Measurements from ENCODE around the gene OR2B2.

DNA sequence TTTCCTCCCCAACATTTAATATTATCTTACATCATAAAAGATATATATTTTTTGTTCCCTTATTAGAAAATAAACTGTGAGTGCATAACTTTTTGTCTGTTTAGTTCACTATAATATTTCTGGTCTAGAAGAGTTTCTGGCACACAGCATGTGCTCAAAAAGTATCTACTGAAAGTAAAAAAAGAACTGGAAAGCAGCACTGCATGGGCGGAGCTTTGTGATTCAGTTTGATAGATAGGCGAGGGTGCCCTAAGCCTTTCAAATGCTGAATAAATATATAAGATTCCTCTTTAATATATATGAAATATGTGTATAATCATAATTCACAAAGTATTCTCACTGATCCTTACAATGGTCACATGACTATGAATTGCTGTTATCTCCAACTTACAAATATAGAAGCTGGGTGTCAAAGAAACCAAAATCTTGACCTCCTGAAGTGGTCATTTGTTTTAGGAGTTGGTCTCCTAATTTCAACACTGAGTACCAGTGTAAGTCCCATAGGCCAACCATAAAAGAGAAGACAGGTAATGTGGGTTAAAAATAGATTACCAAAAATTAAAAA, 50.8 kb downstream of the OR2B2 start:
- TF ChIP-seq CTCF (IDR thresholded peaks at IDR 0.05): no peak
- TF ChIP-seq POLR2A (IDR thresholded peaks at IDR 0.05): no peak
- TF ChIP-seq EP300 (IDR thresholded peaks at IDR 0.05): no peak
- TF ChIP-seq POLR2AphosphoS5 (IDR thresholded peaks at IDR 0.05): no peak
